ENCODE measurements around the gene MSGN1.
"Not testable (repeated sequence)": the region's sequence is repeated elsewhere in the genome, so short reads cannot be mapped to it uniquely, and the experiment has no call there.

The MSGN1 gene

DNA sequence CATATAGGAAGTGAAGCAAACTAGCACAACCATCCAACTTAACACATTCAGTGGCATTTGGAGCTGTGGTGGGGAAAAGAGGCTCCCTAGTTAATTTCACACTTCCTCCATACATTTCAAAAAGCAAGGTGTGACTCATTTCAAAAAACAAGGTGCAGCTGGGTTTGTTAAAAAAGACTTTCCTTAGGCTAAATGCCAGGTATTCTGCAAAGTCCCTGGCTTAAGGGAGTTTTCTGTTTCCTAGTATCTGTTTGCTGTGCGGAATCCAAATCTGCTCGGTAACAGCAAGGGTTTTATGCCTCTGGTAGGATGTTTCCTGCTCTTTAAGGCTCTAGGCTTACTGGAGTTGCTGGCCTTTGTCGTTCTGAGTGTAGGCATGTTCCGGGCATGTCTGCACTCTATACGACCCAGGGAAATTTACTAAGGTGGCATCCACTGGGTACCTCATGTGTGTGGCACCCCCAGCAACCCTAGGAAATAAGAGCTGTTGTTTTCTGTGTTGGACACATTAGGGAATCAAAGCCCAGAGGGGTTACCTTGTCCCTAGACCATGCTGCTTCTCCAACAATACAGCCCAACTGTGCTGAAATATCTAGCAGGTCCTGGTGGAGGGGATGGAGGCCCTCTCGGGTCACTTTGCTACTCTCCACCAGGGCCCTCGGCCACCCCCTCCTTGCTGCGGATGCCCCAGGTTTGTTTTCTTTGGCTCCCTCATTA, 634 bp upstream of the MSGN1 start:
- TF ChIP-seq, protein P1, sequence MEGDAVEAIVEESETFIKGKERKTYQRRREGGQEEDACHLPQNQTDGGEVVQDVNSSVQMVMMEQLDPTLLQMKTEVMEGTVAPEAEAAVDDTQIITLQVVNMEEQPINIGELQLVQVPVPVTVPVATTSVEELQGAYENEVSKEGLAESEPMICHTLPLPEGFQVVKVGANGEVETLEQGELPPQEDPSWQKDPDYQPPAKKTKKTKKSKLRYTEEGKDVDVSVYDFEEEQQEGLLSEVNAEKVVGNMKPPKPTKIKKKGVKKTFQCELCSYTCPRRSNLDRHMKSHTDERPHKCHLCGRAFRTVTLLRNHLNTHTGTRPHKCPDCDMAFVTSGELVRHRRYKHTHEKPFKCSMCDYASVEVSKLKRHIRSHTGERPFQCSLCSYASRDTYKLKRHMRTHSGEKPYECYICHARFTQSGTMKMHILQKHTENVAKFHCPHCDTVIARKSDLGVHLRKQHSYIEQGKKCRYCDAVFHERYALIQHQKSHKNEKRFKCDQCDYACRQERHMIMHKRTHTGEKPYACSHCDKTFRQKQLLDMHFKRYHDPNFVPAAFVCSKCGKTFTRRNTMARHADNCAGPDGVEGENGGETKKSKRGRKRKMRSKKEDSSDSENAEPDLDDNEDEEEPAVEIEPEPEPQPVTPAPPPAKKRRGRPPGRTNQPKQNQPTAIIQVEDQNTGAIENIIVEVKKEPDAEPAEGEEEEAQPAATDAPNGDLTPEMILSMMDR (IDR thresholded peaks at IDR 0.05; ENCODE audit: insufficient read depth, low read depth, low read length, missing control alignments), result no peak
- DNase-seq (ENCODE audit: low read depth), result peak; percentile 91
- H3K4me3 ChIP-seq (ENCODE audit: low read length), result no peak overlapping the region

DNA sequence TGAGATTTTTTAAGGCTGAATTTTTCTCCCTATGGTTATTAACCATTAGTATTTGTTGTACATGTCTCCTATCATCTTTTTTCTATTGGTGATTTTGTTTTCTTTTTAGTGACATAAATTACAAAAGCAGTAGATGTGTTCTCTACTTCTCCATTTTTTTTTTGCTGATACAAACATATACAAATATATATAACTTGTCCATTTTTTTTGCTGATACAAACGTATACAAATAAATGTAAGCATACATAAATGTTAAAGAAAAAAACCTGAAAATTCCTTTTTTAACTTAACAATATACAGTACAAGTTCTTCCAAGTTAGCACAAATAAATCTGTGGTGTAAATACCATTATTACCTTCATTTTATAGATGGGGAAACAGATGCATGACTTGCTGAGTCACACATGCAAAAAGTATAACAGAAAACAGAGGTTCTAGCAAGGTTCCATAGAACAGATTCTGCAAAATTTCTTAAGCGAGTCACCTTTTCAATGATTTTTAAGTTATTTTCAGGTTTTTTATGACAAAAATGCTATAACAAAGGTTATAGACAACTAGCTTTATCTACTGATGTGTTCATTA, 2.1 kb downstream of the MSGN1 start:
- no peak for DNase-seq (ENCODE audit: low read depth)
- H3K4me3 ChIP-seq (ENCODE audit: low read length), result no peak overlapping the region
- TF ChIP-seq, protein P1 (IDR thresholded peaks at IDR 0.05; ENCODE audit: insufficient read depth, low read depth, low read length, missing control alignments), result no peak

DNA sequence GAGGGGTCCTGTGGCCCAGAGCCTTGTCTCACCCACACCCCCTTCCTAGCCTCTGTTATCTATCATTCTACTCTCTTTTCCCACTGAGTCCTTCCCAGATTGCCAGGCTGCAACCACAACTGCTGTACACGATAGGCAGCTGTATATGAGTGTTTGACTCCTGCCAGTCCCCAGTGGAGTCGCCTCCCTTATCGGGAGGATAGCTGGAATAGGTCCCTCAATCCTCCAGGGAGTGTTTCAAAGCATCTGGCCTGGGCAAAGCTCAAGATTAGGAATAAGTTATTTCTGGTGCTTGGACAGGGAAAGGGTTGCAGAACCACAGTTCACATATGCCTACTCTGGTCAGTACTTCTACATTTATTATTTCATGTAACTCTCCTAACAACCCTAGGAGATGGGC, 4.8 kb downstream of the MSGN1 start:
- TF ChIP-seq, protein P1 (IDR thresholded peaks at IDR 0.05; ENCODE audit: insufficient read depth, low read depth, low read length, missing control alignments), result no peak
- no peak for DNase-seq (ENCODE audit: low read depth)
- no peak overlapping the region for H3K4me3 ChIP-seq (ENCODE audit: low read length)

DNA sequence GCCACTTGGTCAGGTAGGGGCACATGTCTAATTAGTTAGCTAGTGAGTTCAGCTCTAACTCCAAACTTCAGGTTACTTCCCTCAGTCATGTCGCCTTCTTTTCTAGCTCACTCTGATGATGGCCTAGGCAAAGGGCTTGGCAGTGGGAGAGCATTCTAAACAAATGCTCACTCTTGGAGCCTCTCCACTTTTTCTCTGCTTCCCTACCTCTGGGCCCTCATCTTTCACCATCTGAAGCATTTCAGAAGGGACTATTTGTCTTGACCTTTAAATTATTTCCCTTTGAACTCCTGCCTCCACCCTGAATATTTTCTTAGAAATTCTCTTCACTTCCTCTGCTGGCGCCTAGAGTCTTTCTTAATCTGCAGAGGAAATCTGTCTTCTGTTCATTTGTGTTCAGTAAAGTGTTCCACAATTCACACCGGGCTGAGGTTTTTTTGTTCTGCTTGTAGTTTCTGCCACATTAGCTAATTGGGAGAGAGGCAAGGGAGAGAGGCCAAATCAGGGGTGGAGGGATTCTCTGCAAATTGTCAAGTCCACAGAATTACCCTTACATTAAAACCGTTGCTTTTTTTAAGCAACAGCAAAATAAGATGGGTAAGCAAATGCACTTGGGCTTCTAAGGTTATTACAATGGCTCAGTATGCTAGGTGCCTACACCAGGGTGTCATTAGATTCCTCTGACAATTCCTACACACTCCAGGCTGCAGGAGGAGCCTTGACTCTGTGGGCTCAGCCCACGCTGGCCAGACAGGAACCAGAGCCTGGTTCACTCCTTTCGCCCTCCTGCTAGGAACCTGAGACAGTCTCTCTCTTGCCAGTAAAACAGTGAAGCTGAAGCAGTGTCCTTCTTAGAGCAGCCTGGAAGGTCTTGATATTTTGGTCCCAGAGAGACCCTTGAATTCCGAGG, 5.5 kb downstream of the MSGN1 start:
- no peak overlapping the region for H3K4me3 ChIP-seq (ENCODE audit: low read length)
- no peak for DNase-seq (ENCODE audit: low read depth)
- TF ChIP-seq, protein P1 (IDR thresholded peaks at IDR 0.05; ENCODE audit: insufficient read depth, low read depth, low read length, missing control alignments), result no peak

GRCh38 chr2:17822445-17823117, 6.3 kb downstream of the MSGN1 start:
- TF ChIP-seq, protein P1 (IDR thresholded peaks at IDR 0.05; ENCODE audit: insufficient read depth, low read depth, low read length, missing control alignments), result no peak
- no peak overlapping the region for H3K4me3 ChIP-seq (ENCODE audit: low read length)
- DNase-seq (ENCODE audit: low read depth), result no peak

DNA sequence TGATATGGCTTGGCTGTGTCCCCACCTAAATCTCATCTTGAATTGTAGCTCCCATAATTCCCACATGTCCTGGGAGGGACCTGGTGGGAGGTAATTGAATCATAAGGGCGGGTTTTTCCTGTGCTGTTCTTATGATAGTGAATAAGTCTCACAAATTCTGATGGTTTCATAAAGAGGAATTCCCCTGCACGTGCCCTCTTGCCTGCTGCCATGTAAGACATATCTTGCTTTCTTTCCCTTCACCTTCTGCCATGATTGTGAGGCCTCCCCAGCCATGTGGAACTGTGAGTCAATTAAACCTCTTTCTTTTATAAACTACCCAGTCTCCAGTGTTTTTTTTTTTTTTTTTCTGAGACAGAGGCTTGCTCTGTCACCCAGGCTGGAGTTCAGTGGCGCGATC, 7.4 kb downstream of the MSGN1 start:
- H3K4me3 ChIP-seq (ENCODE audit: low read length), result not testable (repeated sequence)
- DNase-seq (ENCODE audit: low read depth), result peak; percentile 47

DNA sequence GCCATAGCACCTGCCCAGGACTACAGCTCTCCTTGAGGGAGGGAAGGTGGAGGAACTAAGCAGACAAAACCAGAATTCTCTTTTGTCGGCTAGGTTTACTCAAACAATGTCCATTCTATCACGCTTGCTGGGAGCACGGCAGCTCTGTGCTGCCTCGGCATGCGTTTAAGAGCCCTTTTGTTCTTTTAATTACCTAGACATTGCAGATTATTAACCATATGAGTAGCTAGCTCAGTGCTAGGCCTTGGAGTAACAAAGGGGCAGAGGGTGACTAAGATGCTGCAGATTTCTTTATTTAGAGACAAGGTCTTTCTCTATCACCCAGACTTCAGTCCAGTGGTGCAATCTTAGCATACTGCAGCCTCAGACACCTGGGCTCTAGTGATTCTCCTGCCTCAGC, 11.1 kb downstream of the MSGN1 start:
- H3K4me3 ChIP-seq (ENCODE audit: low read length), result no peak overlapping the region
- DNase-seq (ENCODE audit: low read depth), result no peak
- TF ChIP-seq, protein P1 (IDR thresholded peaks at IDR 0.05; ENCODE audit: insufficient read depth, low read depth, low read length, missing control alignments), result no peak

All from epithelial cell of esophagus (primary cell).